DND-41 (cell line): Measurements from ENCODE around the gene DUSP6.

Source experiments
- ATAC-seq: fragments of 200-7000 bp; cut with Tn5 transposase; 3 replicates; pipeline ENCODE4 v1.9.1; 2021; ENCODE audit warnings: low read depth; ENCODE audit not compliant: insufficient read depth
- DNase-seq: peaks from one replicate; pipeline ENCODE4 v3.0.0-alpha.2; 2020
- H2AFZ ChIP-seq: 2 replicates; pipeline ENCODE4 v1.6.0; 2012; ENCODE audit warnings: low read depth, low read length
- H3K27ac ChIP-seq: 2 replicates; pipeline ENCODE4 v1.5.1; 2012; ENCODE audit warnings: low read length, inconsistent platforms
- H3K27me3 ChIP-seq: fragments of 200-600 bp; sonication (generic); 2 replicates; pipeline ENCODE4 v1.6.0; 2012; ENCODE audit warnings: low read length, mild to moderate bottlenecking, inconsistent platforms; ENCODE audit not compliant: insufficient read depth, poor library complexity
- H3K36me3 ChIP-seq: 2 replicates; pipeline ENCODE4 v1.5.1; 2012; ENCODE audit warnings: low read length, inconsistent platforms; ENCODE audit not compliant: insufficient read depth
- H3K4me1 ChIP-seq: 2 replicates; pipeline ENCODE4 v1.5.1; 2012; ENCODE audit warnings: mild to moderate bottlenecking, low read length; ENCODE audit not compliant: insufficient read depth
- H3K4me2 ChIP-seq: 2 replicates; pipeline ENCODE4 v1.6.0; 2012; ENCODE audit warnings: mild to moderate bottlenecking, moderate library complexity, low read length, inconsistent platforms; ENCODE audit not compliant: insufficient read depth
- H3K4me3 ChIP-seq, 2 experiments: fragments of 200-600 bp in 1 of 2; shearing (Covaris generic) in 1 of 2; 2 replicates each; pipeline ENCODE4 v1.5.1; 2012 to 2016; ENCODE audit warnings: inconsistent platforms in 2 of 2, low read length in 2 of 2, mild to moderate bottlenecking in 2 of 2, low read depth in 1 of 2, moderate library complexity in 1 of 2
- H3K79me2 ChIP-seq: 2 replicates; pipeline ENCODE4 v1.6.0; 2012; ENCODE audit warnings: low read length, inconsistent platforms; ENCODE audit not compliant: insufficient read depth
- H3K9ac ChIP-seq: 2 replicates; pipeline ENCODE4 v1.6.0; 2012; ENCODE audit warnings: low read depth, mild to moderate bottlenecking, inconsistent platforms, low read length, moderate library complexity
- H3K9me3 ChIP-seq: 2 replicates; pipeline ENCODE4 v1.5.1; 2012; ENCODE audit warnings: low read length, moderate library complexity, mild to moderate bottlenecking, inconsistent platforms; ENCODE audit not compliant: insufficient read depth, severe bottlenecking
- H4K20me1 ChIP-seq: 2 replicates; pipeline ENCODE4 v1.6.0; 2012; ENCODE audit warnings: low read length; ENCODE audit not compliant: insufficient read depth
- CTCF ChIP-seq: IDR thresholded peaks from 2 replicates; pipeline ENCODE4 v1.5.1; 2012; ENCODE audit warnings: borderline replicate concordance, low read length, moderate library complexity, mild to moderate bottlenecking; ENCODE audit not compliant: poor library complexity, severe bottlenecking; ENCODE audit errors: extremely low read depth
- EZH2 ChIP-seq: IDR thresholded peaks from 3 replicates; pipeline ENCODE4 v1.6.1; 2012; ENCODE audit warnings: borderline replicate concordance, low read depth, mild to moderate bottlenecking, moderate library complexity, low read length, inconsistent platforms; ENCODE audit not compliant: severe bottlenecking

Gene DUSP6

DNA sequence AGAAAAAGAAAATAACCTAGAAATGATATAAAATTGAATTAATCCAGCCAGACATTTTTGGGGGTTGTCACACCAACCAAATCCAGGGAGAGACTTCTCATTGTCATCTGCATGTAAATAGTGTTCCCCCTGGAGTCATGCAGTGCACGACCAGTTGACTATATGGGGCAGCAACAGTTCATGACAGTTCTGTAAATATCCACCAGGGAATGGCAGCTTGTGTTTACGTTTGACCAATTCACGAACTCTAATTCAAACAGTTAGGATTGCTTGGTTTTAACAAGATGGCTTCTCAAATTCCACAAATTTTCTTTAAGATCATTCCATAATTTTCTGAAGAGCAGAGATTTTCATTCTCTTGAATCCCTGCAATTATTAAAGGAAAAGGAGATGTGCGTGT, 43.4 kb upstream of the DUSP6 start:
- H3K79me2 ChIP-seq, result no peaks in the 10 kb centered on the region
- H3K27ac ChIP-seq, result no peak overlapping the region
- no peak for TF ChIP-seq CTCF
- TF ChIP-seq EZH2, result no peak
- no peaks in the 10 kb centered on the region for H4K20me1 ChIP-seq
- no peak for ATAC-seq
- H3K27me3 ChIP-seq, result no peaks in the 10 kb centered on the region
- H3K4me3 ChIP-seq, result no peak overlapping the region
- H3K9me3 ChIP-seq, result no peaks in the 10 kb centered on the region
- H3K36me3 ChIP-seq, result no peaks in the 10 kb centered on the region
- no peak overlapping the region for H3K9ac ChIP-seq
- DNase-seq, result no peak
- H3K4me2 ChIP-seq, result no peak overlapping the region
- H3K4me1 ChIP-seq, result peaks cover 4% of the 10 kb centered on the region; the same call in 1 of the 2 replicates
- H2AFZ ChIP-seq, result no peak overlapping the region

GRCh38 chr12:89393551-89394121, 41.3 kb upstream of the DUSP6 start:
- no peak overlapping the region for H3K4me2 ChIP-seq
- no peak overlapping the region for H3K27ac ChIP-seq
- TF ChIP-seq CTCF, result no peak
- TF ChIP-seq EZH2, result no peak
- H3K4me1 ChIP-seq, result peaks cover 4% of the 10 kb centered on the region; the same call in 1 of the 2 replicates
- no peaks in the 10 kb centered on the region for H3K79me2 ChIP-seq
- H3K27me3 ChIP-seq, result no peaks in the 10 kb centered on the region
- no peak overlapping the region for H3K9ac ChIP-seq
- H2AFZ ChIP-seq, result no peak overlapping the region
- no peaks in the 10 kb centered on the region for H3K36me3 ChIP-seq
- DNase-seq (no peak), ATAC-seq (no peak)
- H4K20me1 ChIP-seq, result no peaks in the 10 kb centered on the region
- H3K9me3 ChIP-seq, result no peaks in the 10 kb centered on the region
- no peak overlapping the region for H3K4me3 ChIP-seq

- no peaks in the 10 kb centered on the region for H3K9me3 ChIP-seq
- no peaks in the 10 kb centered on the region for H3K27me3 ChIP-seq
- no peak overlapping the region for H3K9ac ChIP-seq
- DNase-seq (no peak), ATAC-seq (no peak)
- no peaks in the 10 kb centered on the region for H4K20me1 ChIP-seq
- H3K4me2 ChIP-seq, result no peak overlapping the region
- TF ChIP-seq EZH2, result no peak
- no peak for TF ChIP-seq CTCF
- H2AFZ ChIP-seq, result no peak overlapping the region
- no peak overlapping the region for H3K4me3 ChIP-seq
- no peaks in the 10 kb centered on the region for H3K36me3 ChIP-seq
- H3K27ac ChIP-seq, result no peak overlapping the region
- H3K79me2 ChIP-seq, result no peaks in the 10 kb centered on the region
- no peaks in the 10 kb centered on the region for H3K4me1 ChIP-seq
Observed at GRCh38 chr12:89392391-89392790, 40.1 kb upstream of the DUSP6 start.

DNA sequence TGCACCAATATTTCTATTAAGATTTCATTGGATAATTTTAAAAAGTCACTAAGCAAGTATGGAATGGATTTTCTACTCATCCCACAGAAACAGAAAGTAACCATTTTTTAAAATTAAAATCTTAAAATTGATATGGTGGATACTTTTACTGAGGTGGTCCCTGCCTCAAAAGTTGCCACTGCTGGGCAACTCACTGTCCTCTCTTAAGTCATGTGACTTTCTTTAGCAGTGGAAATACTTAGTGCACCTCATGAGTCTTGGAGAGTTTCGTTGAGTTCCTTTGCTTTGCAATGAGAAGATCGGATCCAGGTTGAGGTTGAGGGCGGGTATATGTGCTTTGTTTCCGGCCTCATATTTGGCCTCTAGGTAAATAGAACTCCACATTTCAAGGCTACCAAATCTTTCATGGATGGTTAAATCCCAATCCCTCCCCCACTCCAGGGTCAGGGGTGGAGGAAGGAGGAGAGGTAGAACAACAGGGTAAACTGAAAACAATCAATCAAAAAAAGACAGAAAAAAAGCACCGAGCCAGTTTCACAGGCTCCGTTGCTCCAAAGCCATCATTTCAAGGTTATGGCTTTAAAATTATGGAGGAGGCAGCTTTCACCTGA, 39.5 kb upstream of the DUSP6 start:
- no peak for DNase-seq
- no peaks in the 10 kb centered on the region for H3K4me1 ChIP-seq
- H3K9me3 ChIP-seq, result no peaks in the 10 kb centered on the region
- H3K27ac ChIP-seq, result no peak overlapping the region
- no peak for ATAC-seq
- H4K20me1 ChIP-seq, result no peaks in the 10 kb centered on the region
- no peak overlapping the region for H2AFZ ChIP-seq
- H3K9ac ChIP-seq, result no peak overlapping the region
- no peak for TF ChIP-seq CTCF
- no peaks in the 10 kb centered on the region for H3K79me2 ChIP-seq
- no peak overlapping the region for H3K4me2 ChIP-seq
- H3K36me3 ChIP-seq, result no peaks in the 10 kb centered on the region
- no peak overlapping the region for H3K4me3 ChIP-seq
- no peaks in the 10 kb centered on the region for H3K27me3 ChIP-seq
